ENCODE data around the gene IL26.

DNA sequence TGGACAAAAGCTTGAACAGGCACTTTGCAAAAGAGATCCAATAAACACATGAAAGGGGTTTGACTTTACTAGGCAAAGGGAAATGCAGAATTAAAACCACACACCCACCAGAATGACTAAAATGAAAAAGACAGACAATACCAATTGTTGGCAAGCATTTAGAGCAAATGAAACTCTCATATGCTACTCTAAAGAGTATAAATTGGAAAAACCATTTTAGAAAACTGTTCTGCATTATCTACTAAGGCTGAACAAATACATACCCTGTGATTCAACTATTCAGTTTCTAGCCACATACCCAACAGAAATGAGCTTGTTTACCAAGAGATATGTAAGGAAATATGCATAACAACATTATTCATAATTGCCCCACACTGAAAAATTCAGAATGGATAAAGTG, 36.3 kb upstream of the IL26 start:
- TF ChIP-seq EP300 (IDR thresholded peaks at IDR 0.05): no peak
- TF ChIP-seq, protein P1, sequence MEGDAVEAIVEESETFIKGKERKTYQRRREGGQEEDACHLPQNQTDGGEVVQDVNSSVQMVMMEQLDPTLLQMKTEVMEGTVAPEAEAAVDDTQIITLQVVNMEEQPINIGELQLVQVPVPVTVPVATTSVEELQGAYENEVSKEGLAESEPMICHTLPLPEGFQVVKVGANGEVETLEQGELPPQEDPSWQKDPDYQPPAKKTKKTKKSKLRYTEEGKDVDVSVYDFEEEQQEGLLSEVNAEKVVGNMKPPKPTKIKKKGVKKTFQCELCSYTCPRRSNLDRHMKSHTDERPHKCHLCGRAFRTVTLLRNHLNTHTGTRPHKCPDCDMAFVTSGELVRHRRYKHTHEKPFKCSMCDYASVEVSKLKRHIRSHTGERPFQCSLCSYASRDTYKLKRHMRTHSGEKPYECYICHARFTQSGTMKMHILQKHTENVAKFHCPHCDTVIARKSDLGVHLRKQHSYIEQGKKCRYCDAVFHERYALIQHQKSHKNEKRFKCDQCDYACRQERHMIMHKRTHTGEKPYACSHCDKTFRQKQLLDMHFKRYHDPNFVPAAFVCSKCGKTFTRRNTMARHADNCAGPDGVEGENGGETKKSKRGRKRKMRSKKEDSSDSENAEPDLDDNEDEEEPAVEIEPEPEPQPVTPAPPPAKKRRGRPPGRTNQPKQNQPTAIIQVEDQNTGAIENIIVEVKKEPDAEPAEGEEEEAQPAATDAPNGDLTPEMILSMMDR (IDR thresholded peaks at IDR 0.05): no peak
- TF ChIP-seq POLR2AphosphoS5 (IDR thresholded peaks at IDR 0.05): no peak
- no peak for TF ChIP-seq POLR2A (IDR thresholded peaks at IDR 0.05)

Data from upper lobe of left lung (tissue), 4 donors.